Measurements from ENCODE around the gene SRD5A1. TPM values are rescaled to one million over a fixed set of nuclear protein-coding genes. Genes with fewer than 3 reads are reported as not detected.

Gene SRD5A1
- total and polyA plus RNA-seq, 2 of the 8 experiments (the other 6 are each of a cell fraction or from before 2014, with no cell fraction given) = 34.7 to 42.4 TPM

- TF ChIP-seq CBX8 (IDR thresholded peaks at IDR 0.05; ENCODE audit: borderline replicate concordance, low read depth, low read length) = no peak
- TF ChIP-seq BRCA1 (IDR thresholded peaks at IDR 0.05; ENCODE audit: low read depth, low read length) = no peak
- TF ChIP-seq RAD21 (IDR thresholded peaks at IDR 0.05 in 1 of 2, conservative IDR thresholded peaks at IDR 0.05 in 1 of 2; ENCODE audit: low read depth in 2 of 2, low read length in 2 of 2) = no peak
- TF ChIP-seq TAF7 (optimal IDR thresholded peaks at IDR 0.05; ENCODE audit: borderline replicate concordance, low read depth, low read length) = no peak
- no peak for TF ChIP-seq JUND (IDR thresholded peaks at IDR 0.05; ENCODE audit: low read length)
- no peak for TF ChIP-seq SP2 (IDR thresholded peaks at IDR 0.05; ENCODE audit: low read length)
Measured at GRCh38 chr5:6673963-6674362, 40.7 kb downstream of the SRD5A1 start (continued).

Measured in H1 (cell line).